Measurements from ENCODE around the gene TMEM145.

GRCh38 chr19:42325308-42325895 is 12.3 kb downstream of the TMEM145 start, which contains the start of gene MEGF8:
- TF ChIP-seq, protein P1, sequence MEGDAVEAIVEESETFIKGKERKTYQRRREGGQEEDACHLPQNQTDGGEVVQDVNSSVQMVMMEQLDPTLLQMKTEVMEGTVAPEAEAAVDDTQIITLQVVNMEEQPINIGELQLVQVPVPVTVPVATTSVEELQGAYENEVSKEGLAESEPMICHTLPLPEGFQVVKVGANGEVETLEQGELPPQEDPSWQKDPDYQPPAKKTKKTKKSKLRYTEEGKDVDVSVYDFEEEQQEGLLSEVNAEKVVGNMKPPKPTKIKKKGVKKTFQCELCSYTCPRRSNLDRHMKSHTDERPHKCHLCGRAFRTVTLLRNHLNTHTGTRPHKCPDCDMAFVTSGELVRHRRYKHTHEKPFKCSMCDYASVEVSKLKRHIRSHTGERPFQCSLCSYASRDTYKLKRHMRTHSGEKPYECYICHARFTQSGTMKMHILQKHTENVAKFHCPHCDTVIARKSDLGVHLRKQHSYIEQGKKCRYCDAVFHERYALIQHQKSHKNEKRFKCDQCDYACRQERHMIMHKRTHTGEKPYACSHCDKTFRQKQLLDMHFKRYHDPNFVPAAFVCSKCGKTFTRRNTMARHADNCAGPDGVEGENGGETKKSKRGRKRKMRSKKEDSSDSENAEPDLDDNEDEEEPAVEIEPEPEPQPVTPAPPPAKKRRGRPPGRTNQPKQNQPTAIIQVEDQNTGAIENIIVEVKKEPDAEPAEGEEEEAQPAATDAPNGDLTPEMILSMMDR (conservative IDR thresholded peaks at IDR 0.05; ENCODE audit: low read length): no peak; the same call in none of the 2 replicates
- no peak for TF ChIP-seq EZH2phosphoT487 (IDR thresholded peaks at IDR 0.05; ENCODE audit: borderline replicate concordance, low read depth, low read length)

All from OCI-LY7 (cell line).